CD4-positive, CD25-positive, alpha-beta regulatory T cell (primary cell): Measurements from ENCODE around the gene TREML2. TPM values are rescaled to one million over a fixed set of nuclear protein-coding genes. Genes with fewer than 3 reads are reported as not detected.
"Not testable (repeated sequence)": the region's sequence is repeated elsewhere in the genome, so short reads cannot be mapped to it uniquely, and the experiment has no call there.

Source experiments
- ATAC-seq, 2 donors: fragments of 150-1000 bp; cut with Tn5 transposase; one replicate each; pipeline ENCODE4 v1.10.0; 2021; ENCODE audit warnings: low read depth in 2 of 2, moderate number of reproducible peaks in 2 of 2, moderate library complexity in 1 of 2
- DNase-seq, 3 donors: peaks; one replicate each; pipeline versions ENCODE4 v3.0.0 to v3.0.0-alpha.2; 2012 to 2022; ENCODE audit warnings: mixed read lengths in 1 of 3
- H3K27ac ChIP-seq: one replicate; pipeline ENCODE4 v1.7.0; 2013; ENCODE audit warnings: mild to moderate bottlenecking, low read length; ENCODE audit not compliant: insufficient read depth, poor library complexity, severe bottlenecking
- H3K27me3 ChIP-seq: one replicate; pipeline ENCODE4 v1.7.0; 2013; ENCODE audit warnings: low read length; ENCODE audit not compliant: control insufficient read depth, insufficient read depth
- H3K36me3 ChIP-seq: one replicate; pipeline ENCODE4 v1.7.0; 2013; ENCODE audit warnings: mild to moderate bottlenecking, low read length, moderate library complexity; ENCODE audit not compliant: control insufficient read depth, insufficient read depth
- H3K4me1 ChIP-seq: 2 replicates; pipeline ENCODE4 v1.7.0; 2013; ENCODE audit warnings: mild to moderate bottlenecking, low read length; ENCODE audit not compliant: insufficient read depth, control insufficient read depth, poor library complexity, severe bottlenecking
- H3K4me3 ChIP-seq: one replicate; pipeline ENCODE4 v1.7.0; 2013; ENCODE audit warnings: low read depth, mild to moderate bottlenecking, low read length, moderate library complexity
- H3K9me3 ChIP-seq, 2 experiments: 1 replicate in 1 of 2; 2 replicates in 1 of 2; pipeline ENCODE4 v1.7.0; 2013; ENCODE audit warnings: low read length in 2 of 2, mild to moderate bottlenecking in 1 of 2, moderate library complexity in 1 of 2; ENCODE audit not compliant: control insufficient read depth in 2 of 2
- H3K27ac Mint-ChIP-seq, 3 donors: one replicate each; pipeline ENCODE4 v1.8.0; 2020 to 2022; ENCODE audit warnings: mild to moderate bottlenecking in 3 of 3, mixed read lengths in 3 of 3, moderate library complexity in 2 of 3
- H3K27me3 Mint-ChIP-seq: one replicate; pipeline ENCODE4 v1.8.0; 2022; ENCODE audit warnings: mild to moderate bottlenecking, mixed read lengths
- H3K36me3 Mint-ChIP-seq: one replicate; pipeline ENCODE4 v1.8.0; 2020; ENCODE audit warnings: mixed read lengths
- H3K4me1 Mint-ChIP-seq, 4 donors: one replicate each; pipeline ENCODE4 v1.8.0; 2020 to 2022; ENCODE audit warnings: mixed read lengths in 4 of 4, mild to moderate bottlenecking in 1 of 4
- H3K4me3 Mint-ChIP-seq, 4 donors: one replicate each; pipeline ENCODE4 v1.8.0; 2020 to 2022; ENCODE audit warnings: mild to moderate bottlenecking in 4 of 4, mixed read lengths in 4 of 4, moderate library complexity in 3 of 4
- H3K9me3 Mint-ChIP-seq, 7 donors: one replicate each; pipeline ENCODE4 v1.8.0; 2020 to 2022; ENCODE audit warnings: mixed read lengths in 7 of 7, mild to moderate bottlenecking in 3 of 7, moderate library complexity in 2 of 7
- polyA plus RNA-seq, 4 donors: library from polyadenylated mRNA; unstranded; fragments of 300-500 nt; fragmentation: Illumina TruSeq; gene quantifications; one replicate each; pipeline ENCODE4 v1.2.3, GENCODE V29; 2021
- total RNA-seq: library from RNA; stranded (reverse); gene quantifications from one replicate; pipeline ENCODE4 v1.2.3, GENCODE V29; 2022

Gene TREML2
- total and polyA plus RNA-seq, 5 donors from 2014 or later = 0.64 to 1.7 (median 1.4) TPM

- no peak overlapping the region for H3K4me3 Mint-ChIP-seq
- H3K9me3 Mint-ChIP-seq = peaks cover 0 to 8% (median 0%) of the 10 kb centered on the region in 7 donors
- peaks cover 17% of the 10 kb centered on the region for H3K36me3 Mint-ChIP-seq
- Histone ChIP-seq H3K4me1 (no peaks in the 10 kb centered on the region), H3K4me3 (no peak overlapping the region), H3K36me3 (no peaks in the 10 kb centered on the region), H3K9me3 (peaks cover 2 to 12% of the 10 kb centered on the region in 2 experiments), H3K27ac (no peak overlapping the region), H3K27me3 (no peaks in the 10 kb centered on the region)
- DNase-seq (no peak), ATAC-seq (peak in 1 of 2 donors; percentile 17)
- H3K27ac Mint-ChIP-seq = peak overlapping the region; percentile 35 to 84 (median 63)
- H3K27me3 Mint-ChIP-seq = peaks cover 5% of the 10 kb centered on the region
- H3K4me1 Mint-ChIP-seq = peaks cover 0 to 64% (median 30%) of the 10 kb centered on the region in 4 donors
These were observed 7.7 kb downstream of the TREML2 start for GRCh38 chr6:41193171-41193734.

- peak; percentile 15 to 57 for ATAC-seq
- H3K9me3 Mint-ChIP-seq = peaks cover 0 to 8% (median 0%) of the 10 kb centered on the region in 7 donors
- peaks cover 13% of the 10 kb centered on the region for H3K36me3 Mint-ChIP-seq
These were observed 9.4 kb downstream of the TREML2 start for GRCh38 chr6:41191569-41191968.

GRCh38 chr6:41190791-41191190 lies 10.2 kb downstream of the TREML2 start:
- no peaks in the 10 kb centered on the region for H3K27me3 ChIP-seq
- H3K36me3 Mint-ChIP-seq = peaks cover 10% of the 10 kb centered on the region
- ATAC-seq = no peak

More at GRCh38 chr6:41191569-41191968, 9.4 kb downstream of the TREML2 start:
- no peaks in the 10 kb centered on the region for H3K36me3 ChIP-seq
- H3K27ac ChIP-seq = no peak overlapping the region
- no peak overlapping the region for H3K4me3 ChIP-seq
- H3K4me1 Mint-ChIP-seq = peaks cover 0 to 51% (median 26%) of the 10 kb centered on the region in 4 donors
- H3K4me1 ChIP-seq = no peaks in the 10 kb centered on the region
- H3K27me3 ChIP-seq = no peaks in the 10 kb centered on the region
- peaks cover 8% of the 10 kb centered on the region for H3K27me3 Mint-ChIP-seq
- H3K4me3 Mint-ChIP-seq = peak overlapping the region in 1 of 4 donors; percentile 47
- peak overlapping the region in 1 of 3 donors; percentile 69 for H3K27ac Mint-ChIP-seq
- DNase-seq = peak in 1 of 3 donors; percentile 56
- peaks cover 2 to 12% of the 10 kb centered on the region in 2 experiments for H3K9me3 ChIP-seq

GRCh38 chr6:41189967-41190366 lies 11.0 kb downstream of the TREML2 start:
- DNase-seq (no peak), ATAC-seq (no peak)
- peaks cover 8% of the 10 kb centered on the region for H3K36me3 Mint-ChIP-seq
- H3K4me1 Mint-ChIP-seq = peaks cover 0 to 45% (median 21%) of the 10 kb centered on the region in 4 donors
- no peak overlapping the region for H3K4me3 Mint-ChIP-seq
- H3K4me3 ChIP-seq = no peak overlapping the region
- no peaks in the 10 kb centered on the region for H3K36me3 ChIP-seq
- no peaks in the 10 kb centered on the region for H3K27me3 ChIP-seq
- H3K27ac ChIP-seq = no peak overlapping the region
- H3K27ac Mint-ChIP-seq = no peak overlapping the region
- H3K4me1 ChIP-seq = no peaks in the 10 kb centered on the region
- peaks cover 8% of the 10 kb centered on the region for H3K27me3 Mint-ChIP-seq
- peaks cover 0 to 8% (median 0%) of the 10 kb centered on the region in 7 donors for H3K9me3 Mint-ChIP-seq
- H3K9me3 ChIP-seq = peaks cover 2 to 12% of the 10 kb centered on the region in 2 experiments

More at GRCh38 chr6:41190791-41191190, 10.2 kb downstream of the TREML2 start:
- Mint-ChIP-seq H3K27me3 (peaks cover 8% of the 10 kb centered on the region), H3K9me3 (peaks cover 0 to 8% (median 0%) of the 10 kb centered on the region in 7 donors), H3K4me3 (no peak overlapping the region), H3K27ac (no peak overlapping the region), H3K4me1 (peaks cover 0 to 46% (median 25%) of the 10 kb centered on the region in 4 donors)
- no peaks in the 10 kb centered on the region for H3K36me3 ChIP-seq
- H3K27ac ChIP-seq = no peak overlapping the region
- peaks cover 2 to 12% of the 10 kb centered on the region in 2 experiments for H3K9me3 ChIP-seq
- DNase-seq = no peak
- H3K4me1 ChIP-seq = no peaks in the 10 kb centered on the region
- H3K4me3 ChIP-seq = no peak overlapping the region

GRCh38 chr6:41189046-41189445 lies 11.9 kb downstream of the TREML2 start:
- H3K36me3 ChIP-seq, H3K27ac ChIP-seq, H3K4me3 ChIP-seq, ATAC-seq, H3K27me3 Mint-ChIP-seq, H3K4me1 ChIP-seq, H3K27ac Mint-ChIP-seq, H3K4me3 Mint-ChIP-seq, H3K36me3 Mint-ChIP-seq, H3K9me3 Mint-ChIP-seq, H3K27me3 ChIP-seq: not testable (repeated sequence)
- peaks cover 0 to 37% (median 18%) of the 10 kb centered on the region in 4 donors for H3K4me1 Mint-ChIP-seq
- peak in 1 of 3 donors; percentile 39 for DNase-seq
- peaks cover 2 to 12% of the 10 kb centered on the region in 2 experiments for H3K9me3 ChIP-seq

- no peak overlapping the region for H3K4me3 Mint-ChIP-seq
- Histone ChIP-seq H3K27ac (no peak overlapping the region), H3K9me3 (peaks cover 2 to 12% of the 10 kb centered on the region in 2 experiments), H3K4me3 (no peak overlapping the region), H3K4me1 (no peaks in the 10 kb centered on the region), H3K27me3 (no peaks in the 10 kb centered on the region), H3K36me3 (no peaks in the 10 kb centered on the region)
- H3K36me3 Mint-ChIP-seq = no peaks in the 10 kb centered on the region
- DNase-seq (no peak), ATAC-seq (no peak)
- peaks cover 0 to 8% (median 0%) of the 10 kb centered on the region in 7 donors for H3K9me3 Mint-ChIP-seq
- H3K4me1 Mint-ChIP-seq = peaks cover 0 to 33% (median 14%) of the 10 kb centered on the region in 4 donors
- H3K27ac Mint-ChIP-seq = peak overlapping the region in 2 of 3 donors; percentile 36 to 76
- H3K27me3 Mint-ChIP-seq = peaks cover 8% of the 10 kb centered on the region
These were observed 12.7 kb downstream of the TREML2 start for GRCh38 chr6:41187924-41188886.

- no peak overlapping the region for H3K27ac ChIP-seq
- ATAC-seq (no peak), DNase-seq (no peak)
- peaks cover 8% of the 10 kb centered on the region for H3K27me3 Mint-ChIP-seq
- peaks cover 2 to 12% of the 10 kb centered on the region in 2 experiments for H3K9me3 ChIP-seq
- no peaks in the 10 kb centered on the region for H3K36me3 Mint-ChIP-seq
- H3K36me3 ChIP-seq = no peaks in the 10 kb centered on the region
- H3K4me3 ChIP-seq = no peak overlapping the region
- H3K9me3 Mint-ChIP-seq = peaks cover 0 to 8% (median 0%) of the 10 kb centered on the region in 7 donors
- peak overlapping the region in 2 of 3 donors; percentile 36 to 86 for H3K27ac Mint-ChIP-seq
- H3K4me1 Mint-ChIP-seq = peaks cover 5 to 31% (median 18%) of the 10 kb centered on the region in 4 donors
- no peaks in the 10 kb centered on the region for H3K27me3 ChIP-seq
- no peak overlapping the region for H3K4me3 Mint-ChIP-seq
- H3K4me1 ChIP-seq = peaks cover 6% of the 10 kb centered on the region
These were observed 14.9 kb downstream of the TREML2 start for GRCh38 chr6:41186031-41186562.
